NT2/D1 (cell line): ENCODE measurements around the gene TAOK3.

ENCODE experiments used
- SUZ12 ChIP-seq: IDR thresholded peaks from 2 replicates; pipeline ENCODE4 v1.6.1; 2011; ENCODE audit not compliant: insufficient read length, insufficient read depth; ENCODE audit errors: extremely low read depth
- YY1 ChIP-seq: IDR thresholded peaks from 2 replicates; pipeline ENCODE4 v1.6.1; 2011; ENCODE audit not compliant: insufficient read length, insufficient read depth
- ZNF274 ChIP-seq: IDR thresholded peaks from 2 replicates; pipeline ENCODE4 v1.6.1; 2011; ENCODE audit warnings: mild to moderate bottlenecking, low read depth, low read length

- TF ChIP-seq ZNF274: no peak
- no peak for TF ChIP-seq YY1
- no peak for TF ChIP-seq SUZ12
These were observed 186.9 kb downstream of the TAOK3 start for GRCh38 chr12:118185602-118186397.
